Calu3 (cell line): ENCODE data around the gene LINGO1. TPM values are rescaled to one million over a fixed set of nuclear protein-coding genes. Genes with fewer than 3 reads are reported as not detected.

Experiments used
- BruUV-seq: library from RNA; stranded (reverse); fragments of 400-500 nt; replicated peaks from 2 replicates; lab custom pipeline; 2021; lab: Mats Ljungman, UMichigan
- CTCF ChIA-PET: fragments of 300-600 bp; sonication (Branson Sonifier 250); formaldehyde crosslinking; loops from one replicate; lab custom pipeline; 2022; ENCODE audit warnings: antibody characterized with exemption; lab: Charles Lee
- DNase-seq: peaks from one replicate; pipeline ENCODE4 v3.0.0; 2022
- H3K27ac Mint-ChIP-seq: one replicate; pipeline ENCODE4 v1.8.0; 2022; ENCODE audit warnings: mixed read lengths; ENCODE audit not compliant: unreplicated experiment
- H3K27me3 Mint-ChIP-seq: one replicate; pipeline ENCODE4 v1.8.0; 2022; ENCODE audit warnings: mixed read lengths; ENCODE audit not compliant: unreplicated experiment
- H3K36me3 Mint-ChIP-seq: one replicate; pipeline ENCODE4 v1.8.0; 2022; ENCODE audit warnings: mild to moderate bottlenecking, moderate library complexity, mixed read lengths; ENCODE audit not compliant: insufficient read depth, unreplicated experiment
- H3K4me1 Mint-ChIP-seq: one replicate; pipeline ENCODE4 v1.8.0; 2022; ENCODE audit warnings: mild to moderate bottlenecking, low read depth, mixed read lengths; ENCODE audit not compliant: unreplicated experiment
- H3K4me3 Mint-ChIP-seq: one replicate; pipeline ENCODE4 v1.8.0; 2022; ENCODE audit warnings: mild to moderate bottlenecking, low read depth, moderate library complexity, mixed read lengths; ENCODE audit not compliant: unreplicated experiment
- H3K9me3 Mint-ChIP-seq: one replicate; pipeline ENCODE4 v1.8.0; 2022; ENCODE audit warnings: low read depth, mixed read lengths; ENCODE audit not compliant: unreplicated experiment
- CTCF ChIP-seq: fragments of 200-600 bp; IDR thresholded peaks from one replicate; pipeline ENCODE4 v1.8.0; 2022; ENCODE audit warnings: antibody characterized with exemption; ENCODE audit not compliant: unreplicated experiment
- intact Hi-C: fragments of 100-400 bp; cut with micrococcal nuclease; formaldehyde crosslinking; loops from one replicate; pipeline ENCODE4 v1.10.0; 2022; ENCODE audit not compliant: unreplicated experiment
- total RNA-seq: library from RNA; stranded (reverse); gene quantifications from 2 replicates; pipeline ENCODE4 v1.2.3, GENCODE V29; 2022

The LINGO1 gene
- total RNA-seq, 1 experiment from 2014 or later = not detected

GRCh38 chr15:77602800-77603199 is 29.9 kb downstream of the LINGO1 start:
- Mint-ChIP-seq H3K9me3 (no peaks in the 10 kb centered on the region), H3K4me3 (no peak overlapping the region), H3K27me3 (peaks cover 62% of the 10 kb centered on the region), H3K27ac (no peak overlapping the region), H3K4me1 (no peaks in the 10 kb centered on the region), H3K36me3 (no peaks in the 10 kb centered on the region)
- BruUV-seq = no TSS peak
- DNase-seq = no peak
- CTCF ChIA-PET = no interaction called here
- intact Hi-C loops = no loop called here
- no peak for TF ChIP-seq CTCF

- TF ChIP-seq CTCF = no peak
- no peaks in the 10 kb centered on the region for H3K4me1 Mint-ChIP-seq
- H3K4me3 Mint-ChIP-seq = no peak overlapping the region
- BruUV-seq = no TSS peak
- DNase-seq = no peak
- H3K27me3 Mint-ChIP-seq = peaks cover 47% of the 10 kb centered on the region
- no peaks in the 10 kb centered on the region for H3K9me3 Mint-ChIP-seq
- intact Hi-C loops = no loop called here
- no peak overlapping the region for H3K27ac Mint-ChIP-seq
- CTCF ChIA-PET = interaction anchor here (0.6 to 0.9 kb wide), 2 partner anchors 17 to 650 kb away, joined by 3 to 5 read pairs; no protein-coding TSS in a partner anchor
- H3K36me3 Mint-ChIP-seq = no peaks in the 10 kb centered on the region
Observed at GRCh38 chr15:77599899-77600298, 32.8 kb downstream of the LINGO1 start.

DNA sequence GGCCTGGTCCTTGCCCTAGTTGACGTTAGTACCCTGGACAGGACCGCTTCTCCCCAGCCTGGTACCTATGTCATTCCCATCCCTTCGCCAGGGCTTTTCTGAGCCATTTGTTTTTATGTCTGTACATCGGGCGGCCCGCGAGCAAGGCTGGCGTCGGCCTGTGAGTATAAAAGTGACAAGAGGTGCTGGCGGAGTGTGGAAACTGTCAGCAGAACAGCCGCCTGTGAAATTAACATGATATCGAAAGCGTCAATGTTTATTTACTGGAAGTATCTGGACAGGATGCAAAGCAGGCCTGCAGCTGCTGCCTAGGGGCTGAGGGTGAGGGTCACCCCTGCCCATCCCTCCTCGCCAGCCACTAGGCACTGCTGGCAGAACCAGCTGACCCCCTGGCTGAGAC is 33.4 kb downstream of the LINGO1 start:
- H3K4me3 Mint-ChIP-seq = no peak overlapping the region
- TF ChIP-seq CTCF = no peak
- CTCF ChIA-PET = interaction anchor here (0.9 kb wide), 1 partner anchor 18 kb away, joined by 5 read pairs; no protein-coding TSS in a partner anchor
- no peaks in the 10 kb centered on the region for H3K4me1 Mint-ChIP-seq
- H3K27me3 Mint-ChIP-seq = peaks cover 42% of the 10 kb centered on the region
- no peak overlapping the region for H3K27ac Mint-ChIP-seq
- no peaks in the 10 kb centered on the region for H3K36me3 Mint-ChIP-seq
- no peak for DNase-seq
- intact Hi-C loops = no loop called here
- BruUV-seq = no TSS peak
- no peaks in the 10 kb centered on the region for H3K9me3 Mint-ChIP-seq

GRCh38 chr15:77598644-77599043 is 34.1 kb downstream of the LINGO1 start:
- intact Hi-C loops = no loop called here
- Mint-ChIP-seq H3K4me3 (no peak overlapping the region), H3K4me1 (no peaks in the 10 kb centered on the region), H3K27me3 (peaks cover 34% of the 10 kb centered on the region), H3K9me3 (no peaks in the 10 kb centered on the region), H3K27ac (no peak overlapping the region), H3K36me3 (no peaks in the 10 kb centered on the region)
- CTCF ChIA-PET = no interaction called here
- no peak for DNase-seq
- no peak for TF ChIP-seq CTCF
- BruUV-seq = no TSS peak
